GM12878 (cell line): ENCODE data around the gene MYCBP2. TPM values are rescaled to one million over a fixed set of nuclear protein-coding genes. Genes with fewer than 3 reads are reported as not detected.

Source experiments
- ATAC-seq: fragments of 200-7000 bp; cut with Tn5 transposase; 3 replicates; pipeline ENCODE4 v1.9.1; 2020; ENCODE audit warnings: mild to moderate bottlenecking, moderate library complexity
- BruUV-seq: library from RNA; stranded (reverse); fragments of 400-500 nt; replicated peaks from 2 replicates; lab custom pipeline; 2021; lab: Mats Ljungman, UMichigan
- CTCF ChIA-PET: fragments of 300-600 bp; sonication (Branson Sonifier 250); formaldehyde crosslinking; extraction: SDS; loops from one replicate; lab custom pipeline; 2021; ENCODE audit warnings: inconsistent platforms; lab: Yijun Ruan, JAX
- POLR2A ChIA-PET: fragments of 350-600 bp; formaldehyde crosslinking; extraction: SDS; loops from one replicate; lab custom pipeline; 2021; ENCODE audit warnings: inconsistent platforms; lab: Charles Lee
- RAD21 ChIA-PET: fragments of 300-600 bp; sonication (Branson Sonifier 250); formaldehyde crosslinking; loops from one replicate; lab custom pipeline; 2023; ENCODE audit warnings: antibody characterized with exemption; ENCODE audit not compliant: unreplicated experiment; lab: Charles Lee
- SMC1A ChIA-PET: fragments of 300-600 bp; sonication (Branson Sonifier 250); formaldehyde crosslinking; loops from one replicate; lab custom pipeline; 2023; ENCODE audit not compliant: unreplicated experiment, uncharacterized antibody; lab: Charles Lee
- DNase-seq: peaks from one replicate; pipeline ENCODE4 v3.0.0-alpha.2; 2011; ENCODE audit warnings: low read depth, low spot score
- FAIRE-seq: peaks from 3 replicates; lab custom pipeline; 2011; peaks lifted over from hg19 to GRCh38; lab: Jason Lieb, UNC
- H2AFZ ChIP-seq: 2 replicates; pipeline ENCODE4 v1.6.0; 2011; ENCODE audit warnings: low read depth, low read length, control low read depth; ENCODE audit not compliant: control insufficient read depth
- H3K27ac ChIP-seq: 2 replicates; pipeline ENCODE4 v1.5.1; 2011; ENCODE audit warnings: control low read depth; ENCODE audit not compliant: control insufficient read depth, insufficient read depth
- H3K27me3 ChIP-seq, 2 experiments: replicated peaks in 1 of 2; 2 replicates each; pipeline versions ENCODE4 v1.6.0 to v1.6.1; 2011; ENCODE audit warnings: low read length in 1 of 2; ENCODE audit not compliant: control insufficient read depth in 2 of 2, insufficient read depth in 2 of 2
- H3K36me3 ChIP-seq, 2 experiments: 2 replicates each; pipeline ENCODE4 v1.5.1; 2011; ENCODE audit warnings: low read length in 1 of 2; ENCODE audit not compliant: control insufficient read depth in 2 of 2, insufficient read depth in 2 of 2
- H3K4me1 ChIP-seq: 2 replicates; pipeline ENCODE4 v1.6.1; 2011; ENCODE audit warnings: mild to moderate bottlenecking, low read length, moderate library complexity, mixed read lengths; ENCODE audit not compliant: control insufficient read depth, insufficient read depth
- H3K4me2 ChIP-seq: 2 replicates; pipeline ENCODE4 v1.6.0; 2011; ENCODE audit warnings: control low read depth; ENCODE audit not compliant: control insufficient read depth, insufficient read depth
- H3K4me3 ChIP-seq: fragments of 200-600 bp; sonication (generic); 2 replicates; pipeline ENCODE4 v1.5.1; 2016
- H3K79me2 ChIP-seq: 2 replicates; pipeline ENCODE4 v1.6.0; 2011; ENCODE audit warnings: low read length; ENCODE audit not compliant: control insufficient read depth, insufficient read depth
- H3K9ac ChIP-seq: 2 replicates; pipeline ENCODE4 v1.8.0; 2011; ENCODE audit warnings: low read length, control low read depth, mixed read lengths; ENCODE audit not compliant: control insufficient read depth, insufficient read depth
- H3K9me3 ChIP-seq: replicated peaks from 3 replicates; pipeline ENCODE4 v1.5.1; 2011; ENCODE audit warnings: mild to moderate bottlenecking, low read length; ENCODE audit not compliant: control insufficient read depth, insufficient read depth
- H4K20me1 ChIP-seq: 2 replicates; pipeline ENCODE4 v1.6.0; 2011; ENCODE audit not compliant: control insufficient read depth, insufficient read depth
- BCL3 ChIP-seq: IDR thresholded peaks from 2 replicates; pipeline ENCODE4 v1.6.1; 2011; ENCODE audit warnings: borderline replicate concordance, low read depth, mild to moderate bottlenecking, moderate library complexity, low read length; ENCODE audit not compliant: insufficient read depth, poor library complexity, severe bottlenecking
- CBFB ChIP-seq: IDR thresholded peaks from 2 replicates; pipeline ENCODE4 v1.6.1; 2016; ENCODE audit warnings: antibody characterized with exemption, low read depth
- CBX3 ChIP-seq: fragments of 200-600 bp; sonication (generic); IDR thresholded peaks from 2 replicates; pipeline ENCODE4 v1.6.1; 2016; ENCODE audit warnings: low read depth, borderline replicate concordance
- CBX5 ChIP-seq: sonication (generic); IDR thresholded peaks from 2 replicates; pipeline ENCODE4 v1.6.1; 2016; ENCODE audit warnings: low read depth, moderate library complexity, mild to moderate bottlenecking, inconsistent platforms
- CEBPB ChIP-seq, 2 experiments: fragments of 150-350 bp in 1 of 2; IDR thresholded peaks; 2 replicates each; pipeline ENCODE4 v1.6.1; 2012 to 2014; ENCODE audit warnings: low read depth in 2 of 2, low read length in 2 of 2, borderline replicate concordance in 1 of 2, inconsistent platforms in 1 of 2
- CUX1 ChIP-seq: IDR thresholded peaks from 2 replicates; pipeline ENCODE4 v1.6.1; 2012; ENCODE audit warnings: improper control_type of control experiment, low read depth, low read length; ENCODE audit not compliant: insufficient replicate concordance
- ETV6 ChIP-seq, 2 experiments: fragments of 450-650 bp in 1 of 2; IDR thresholded peaks in 1 of 2; conservative IDR thresholded peaks in 1 of 2; 2 replicates each; pipeline ENCODE4 v1.6.1; 2014; ENCODE audit warnings: antibody characterized with exemption in 1 of 2, borderline replicate concordance in 1 of 2, low read depth in 1 of 2, mild to moderate bottlenecking in 1 of 2, moderate library complexity in 1 of 2
- EZH2 ChIP-seq: IDR thresholded peaks from 2 replicates; pipeline ENCODE4 v1.6.1; 2012; ENCODE audit warnings: low read depth, mild to moderate bottlenecking, control low read depth, inconsistent platforms, low read length, borderline replicate concordance; ENCODE audit not compliant: control insufficient read depth
- JUNB ChIP-seq: IDR thresholded peaks from 2 replicates; pipeline ENCODE4 v1.6.1; 2016; ENCODE audit warnings: antibody characterized with exemption, mild to moderate bottlenecking
- NFYB ChIP-seq: IDR thresholded peaks from 2 replicates; pipeline ENCODE4 v1.6.1; 2011; ENCODE audit warnings: low read depth, mild to moderate bottlenecking, low read length, improper control_type of control experiment, moderate library complexity; ENCODE audit not compliant: insufficient read depth
- POLR2AphosphoS5 ChIP-seq: IDR thresholded peaks from 2 replicates; pipeline ENCODE4 v1.6.1; 2011; ENCODE audit warnings: mild to moderate bottlenecking, low read length, inconsistent platforms
- SKIL ChIP-seq: fragments of 450-650 bp; IDR thresholded peaks from 2 replicates; pipeline ENCODE4 v1.6.1; 2017; ENCODE audit warnings: mild to moderate bottlenecking, low read depth, inconsistent platforms; ENCODE audit not compliant: poor library complexity, severe bottlenecking
- SMARCA5 ChIP-seq: fragments of 450-650 bp; IDR thresholded peaks from 2 replicates; pipeline ENCODE4 v1.6.1; 2017; ENCODE audit warnings: mild to moderate bottlenecking
- ZBED1 ChIP-seq: IDR thresholded peaks from 2 replicates; pipeline ENCODE4 v1.6.1; 2016; ENCODE audit warnings: borderline replicate concordance
- ZNF24 ChIP-seq: fragments of 450-650 bp; IDR thresholded peaks from 2 replicates; pipeline ENCODE4 v1.6.1; 2017; ENCODE audit warnings: antibody characterized with exemption, mild to moderate bottlenecking
- WGBS: methylation state at CpG from one replicate; pipeline ENCODE4 v1.1.6; 2016; ENCODE audit warnings: low lambda C conversion rate; ENCODE audit not compliant: insufficient replicate concordance, insufficient coverage; ENCODE audit errors: missing lambda C conversion rate; 5-methylcytosine and 5-hydroxymethylcytosine counted together
- in situ Hi-C: fragments of 300-500 bp; cut with MboI; formaldehyde crosslinking; loops from 9 replicates; pipeline ENCODE4 v1.14.3; 2018; ENCODE audit warnings: mixed read lengths
- intact Hi-C: fragments of 100-400 bp; cut with micrococcal nuclease; formaldehyde crosslinking; loops from one replicate; pipeline ENCODE4 v1.14.2; 2022; ENCODE audit not compliant: unreplicated experiment
- polyA plus RNA-seq, 11 experiments: library from polyadenylated mRNA; depleted of rRNA in 4 of 11; unstranded in 6 of 11; stranded (reverse) in 5 of 11; fragments of >200 nt; fragmentation: Nextera tagmentation in 4 of 11; fragmentation: Illumina TruSeq in 1 of 11; extraction: Ambion mirVana in 4 of 11; extraction: Trizol in 1 of 11; gene quantifications; 1 replicate in 1 of 11; 2 replicates in 10 of 11; pipeline versions ENCODE4 v1.2.1 to v1.2.3, GENCODE V29; 2011 to 2016; ENCODE audit warnings: inconsistent platforms in 2 of 11, missing spikeins in 2 of 11, low read depth in 1 of 11
- total RNA-seq, 4 experiments: library from RNA; depleted of rRNA in 3 of 4; stranded (reverse); fragments of >200 nt in 3 of 4; fragmentation: Illumina TruSeq in 1 of 4; extraction: Trizol in 1 of 4; gene quantifications; 2 replicates each; pipeline versions ENCODE4 v1.2.1 to v1.2.3, GENCODE V29; 2013 to 2021

MYCBP2 gene
- total and polyA plus RNA-seq, 10 of the 15 experiments (the other 5 are each of a cell fraction or from before 2014, with no cell fraction given) = 51.9 to 152 (median 98.2) TPM

- H3K4me3 ChIP-seq = no peak overlapping the region
- ChIA-PET RAD21 (no interaction called here), POLR2A (no interaction called here), SMC1A (no interaction called here), CTCF (interaction anchor here (0.5 to 2.5 kb wide), 2 partner anchors 23 to 438 kb away, joined by 3 to 12 read pairs; no protein-coding TSS in a partner anchor)
- no peak; the same call in 2 of the 3 replicates for ATAC-seq
- no peak overlapping the region for H3K27ac ChIP-seq
- no peak for DNase-seq
- intact Hi-C loops (no loop called here), in situ Hi-C loops (no loop called here)
- no peak for FAIRE-seq
- H4K20me1 ChIP-seq = no peaks in the 10 kb centered on the region
- H3K36me3 ChIP-seq = peaks cover 0 to 4% of the 10 kb centered on the region in 2 experiments; a peak in 1 of 4 replicates
- 94% methylated on average over 9 of the region's 9 CpGs for WGBS
- no peak overlapping the region for H3K9ac ChIP-seq
- no TSS peak for BruUV-seq
- no peak overlapping the region for H3K4me2 ChIP-seq
- H3K4me1 ChIP-seq = no peaks in the 10 kb centered on the region
- no peaks in the 10 kb centered on the region for H3K27me3 ChIP-seq
- H3K9me3 ChIP-seq = no peaks in the 10 kb centered on the region
- H3K79me2 ChIP-seq = no peaks in the 10 kb centered on the region
- no peak overlapping the region for H2AFZ ChIP-seq
- TF ChIP-seq JUNB = no peak
- no peak for TF ChIP-seq ETV6 (conservative IDR thresholded peaks at IDR 0.05 in 1 of 2, IDR thresholded peaks at IDR 0.05 in 1 of 2; ENCODE audit: borderline replicate concordance in 1 of 2, low read depth in 1 of 2)
- TF ChIP-seq NFYB = no peak
- TF ChIP-seq CUX1 = no peak
- no peak for TF ChIP-seq POLR2AphosphoS5
- no peak for TF ChIP-seq CBX3
- TF ChIP-seq CEBPB (IDR thresholded peaks at IDR 0.05; ENCODE audit: borderline replicate concordance in 1 of 2, low read depth in 2 of 2, low read length in 2 of 2) = no peak
- no peak for TF ChIP-seq EZH2
- no peak for TF ChIP-seq CBX5
- TF ChIP-seq SMARCA5 = no peak
- no peak for TF ChIP-seq ZNF24
- TF ChIP-seq ZBED1 = no peak
- TF ChIP-seq SKIL = no peak
- TF ChIP-seq CBFB = no peak
- TF ChIP-seq BCL3 = no peak
Observed at GRCh38 chr13:77040835-77041234, 286.1 kb downstream of the MYCBP2 start.
